GM12878 (cell line): ENCODE measurements around the gene CFAP90. TPM values are rescaled to one million over a fixed set of nuclear protein-coding genes. Genes with fewer than 3 reads are reported as not detected.

Experiments used
- ATAC-seq: fragments of 200-7000 bp; cut with Tn5 transposase; 3 replicates; pipeline ENCODE4 v1.9.1; 2020; ENCODE audit warnings: mild to moderate bottlenecking, moderate library complexity
- BruUV-seq: library from RNA; stranded (reverse); fragments of 400-500 nt; replicated peaks from 2 replicates; lab custom pipeline; 2021; lab: Mats Ljungman, UMichigan
- CTCF ChIA-PET: fragments of 300-600 bp; sonication (Branson Sonifier 250); formaldehyde crosslinking; extraction: SDS; loops from one replicate; lab custom pipeline; 2021; ENCODE audit warnings: inconsistent platforms; lab: Yijun Ruan, JAX
- POLR2A ChIA-PET: fragments of 350-600 bp; formaldehyde crosslinking; extraction: SDS; loops from one replicate; lab custom pipeline; 2021; ENCODE audit warnings: inconsistent platforms; lab: Charles Lee
- RAD21 ChIA-PET: fragments of 300-600 bp; sonication (Branson Sonifier 250); formaldehyde crosslinking; loops from one replicate; lab custom pipeline; 2023; ENCODE audit warnings: antibody characterized with exemption; ENCODE audit not compliant: unreplicated experiment; lab: Charles Lee
- SMC1A ChIA-PET: fragments of 300-600 bp; sonication (Branson Sonifier 250); formaldehyde crosslinking; loops from one replicate; lab custom pipeline; 2023; ENCODE audit not compliant: unreplicated experiment, uncharacterized antibody; lab: Charles Lee
- DNase-seq: peaks from one replicate; pipeline ENCODE4 v3.0.0-alpha.2; 2011; ENCODE audit warnings: low read depth, low spot score
- FAIRE-seq: peaks from 3 replicates; lab custom pipeline; 2011; peaks lifted over from hg19 to GRCh38; lab: Jason Lieb, UNC
- H2AFZ ChIP-seq: 2 replicates; pipeline ENCODE4 v1.6.0; 2011; ENCODE audit warnings: low read depth, low read length, control low read depth; ENCODE audit not compliant: control insufficient read depth
- H3K27ac ChIP-seq: 2 replicates; pipeline ENCODE4 v1.5.1; 2011; ENCODE audit warnings: control low read depth; ENCODE audit not compliant: control insufficient read depth, insufficient read depth
- H3K27me3 ChIP-seq, 2 experiments: replicated peaks in 1 of 2; 2 replicates each; pipeline versions ENCODE4 v1.6.0 to v1.6.1; 2011; ENCODE audit warnings: low read length in 1 of 2; ENCODE audit not compliant: control insufficient read depth in 2 of 2, insufficient read depth in 2 of 2
- H3K36me3 ChIP-seq, 2 experiments: 2 replicates each; pipeline ENCODE4 v1.5.1; 2011; ENCODE audit warnings: low read length in 1 of 2; ENCODE audit not compliant: control insufficient read depth in 2 of 2, insufficient read depth in 2 of 2
- H3K4me1 ChIP-seq: 2 replicates; pipeline ENCODE4 v1.6.1; 2011; ENCODE audit warnings: mild to moderate bottlenecking, low read length, moderate library complexity, mixed read lengths; ENCODE audit not compliant: control insufficient read depth, insufficient read depth
- H3K4me2 ChIP-seq: 2 replicates; pipeline ENCODE4 v1.6.0; 2011; ENCODE audit warnings: control low read depth; ENCODE audit not compliant: control insufficient read depth, insufficient read depth
- H3K4me3 ChIP-seq: fragments of 200-600 bp; sonication (generic); 2 replicates; pipeline ENCODE4 v1.5.1; 2016
- H3K79me2 ChIP-seq: 2 replicates; pipeline ENCODE4 v1.6.0; 2011; ENCODE audit warnings: low read length; ENCODE audit not compliant: control insufficient read depth, insufficient read depth
- H3K9ac ChIP-seq: 2 replicates; pipeline ENCODE4 v1.8.0; 2011; ENCODE audit warnings: low read length, control low read depth, mixed read lengths; ENCODE audit not compliant: control insufficient read depth, insufficient read depth
- H3K9me3 ChIP-seq: replicated peaks from 3 replicates; pipeline ENCODE4 v1.5.1; 2011; ENCODE audit warnings: mild to moderate bottlenecking, low read length; ENCODE audit not compliant: control insufficient read depth, insufficient read depth
- H4K20me1 ChIP-seq: 2 replicates; pipeline ENCODE4 v1.6.0; 2011; ENCODE audit not compliant: control insufficient read depth, insufficient read depth
- CBX5 ChIP-seq: sonication (generic); IDR thresholded peaks from 2 replicates; pipeline ENCODE4 v1.6.1; 2016; ENCODE audit warnings: low read depth, moderate library complexity, mild to moderate bottlenecking, inconsistent platforms
- ELK1 ChIP-seq: IDR thresholded peaks from 2 replicates; pipeline ENCODE4 v1.6.1; 2012; ENCODE audit warnings: low read depth, low read length, improper control_type of control experiment
- HCFC1 ChIP-seq: fragments of 150-350 bp; IDR thresholded peaks from 2 replicates; pipeline ENCODE4 v1.6.1; 2014; ENCODE audit warnings: low read length
- IKZF1 ChIP-seq: fragments of 450-650 bp; conservative IDR thresholded peaks from 2 replicates; pipeline ENCODE4 v1.6.1; 2017; ENCODE audit warnings: antibody characterized with exemption, mild to moderate bottlenecking
- IRF4 ChIP-seq: IDR thresholded peaks from 2 replicates; pipeline ENCODE4 v1.6.1; 2011; ENCODE audit warnings: low read depth, low read length
- NR2C1 ChIP-seq: fragments of 450-650 bp; IDR thresholded peaks from 2 replicates; pipeline ENCODE4 v1.6.1; 2017; ENCODE audit warnings: antibody characterized with exemption, mild to moderate bottlenecking, moderate library complexity
- PBX3 ChIP-seq: IDR thresholded peaks from 2 replicates; pipeline ENCODE4 v1.6.1; 2011; ENCODE audit warnings: mild to moderate bottlenecking, low read depth, low read length, moderate library complexity; ENCODE audit not compliant: insufficient replicate concordance
- POLR2A ChIP-seq: IDR thresholded peaks from 2 replicates; pipeline ENCODE4 v1.6.1; 2011; ENCODE audit warnings: low read depth, mild to moderate bottlenecking, low read length
- RAD21 ChIP-seq: IDR thresholded peaks from 2 replicates; pipeline ENCODE4 v1.6.1; 2011; ENCODE audit warnings: mild to moderate bottlenecking, low read depth, low read length, moderate library complexity; ENCODE audit not compliant: insufficient read depth
- RAD51 ChIP-seq: fragments of 450-650 bp; IDR thresholded peaks from 2 replicates; pipeline ENCODE4 v1.6.1; 2016; ENCODE audit warnings: moderate library complexity, mild to moderate bottlenecking, inconsistent platforms
- RELB ChIP-seq: fragments of 450-650 bp; IDR thresholded peaks from 2 replicates; pipeline ENCODE4 v1.6.1; 2017; ENCODE audit warnings: low read depth, mild to moderate bottlenecking, moderate library complexity
- REST ChIP-seq: IDR thresholded peaks from 2 replicates; pipeline ENCODE4 v1.6.1; 2012; ENCODE audit warnings: mild to moderate bottlenecking, low read depth, low read length
- SIN3A ChIP-seq: IDR thresholded peaks from 2 replicates; pipeline ENCODE4 v1.6.1; 2012; ENCODE audit warnings: low read depth, low read length, improper control_type of control experiment
- SMAD5 ChIP-seq: IDR thresholded peaks from 2 replicates; pipeline ENCODE4 v1.6.1; 2016; ENCODE audit warnings: antibody characterized with exemption, low read depth
- SMARCA5 ChIP-seq: fragments of 450-650 bp; IDR thresholded peaks from 2 replicates; pipeline ENCODE4 v1.6.1; 2017; ENCODE audit warnings: mild to moderate bottlenecking
- TCF7 ChIP-seq: IDR thresholded peaks from 2 replicates; pipeline ENCODE4 v1.6.1; 2014; ENCODE audit warnings: antibody characterized with exemption, borderline replicate concordance
- YBX1 ChIP-seq: fragments of 450-650 bp; IDR thresholded peaks from 2 replicates; pipeline ENCODE4 v1.6.1; 2016; ENCODE audit warnings: antibody characterized with exemption
- YY1 ChIP-seq: IDR thresholded peaks from 2 replicates; pipeline ENCODE4 v1.6.1; 2011; ENCODE audit warnings: low read depth, mild to moderate bottlenecking, low read length
- WGBS: methylation state at CpG from one replicate; pipeline ENCODE4 v1.1.6; 2016; ENCODE audit warnings: low lambda C conversion rate; ENCODE audit not compliant: insufficient replicate concordance, insufficient coverage; ENCODE audit errors: missing lambda C conversion rate; 5-methylcytosine and 5-hydroxymethylcytosine counted together
- in situ Hi-C: fragments of 300-500 bp; cut with MboI; formaldehyde crosslinking; loops from 9 replicates; pipeline ENCODE4 v1.14.3; 2018; ENCODE audit warnings: mixed read lengths
- intact Hi-C: fragments of 100-400 bp; cut with micrococcal nuclease; formaldehyde crosslinking; loops from one replicate; pipeline ENCODE4 v1.14.2; 2022; ENCODE audit not compliant: unreplicated experiment
- polyA plus RNA-seq, 11 experiments: library from polyadenylated mRNA; depleted of rRNA in 4 of 11; unstranded in 6 of 11; stranded (reverse) in 5 of 11; fragments of >200 nt; fragmentation: Nextera tagmentation in 4 of 11; fragmentation: Illumina TruSeq in 1 of 11; extraction: Ambion mirVana in 4 of 11; extraction: Trizol in 1 of 11; gene quantifications; 1 replicate in 1 of 11; 2 replicates in 10 of 11; pipeline versions ENCODE4 v1.2.1 to v1.2.3, GENCODE V29; 2011 to 2016; ENCODE audit warnings: inconsistent platforms in 2 of 11, missing spikeins in 2 of 11, low read depth in 1 of 11
- total RNA-seq, 4 experiments: library from RNA; depleted of rRNA in 3 of 4; stranded (reverse); fragments of >200 nt in 3 of 4; fragmentation: Illumina TruSeq in 1 of 4; extraction: Trizol in 1 of 4; gene quantifications; 2 replicates each; pipeline versions ENCODE4 v1.2.1 to v1.2.3, GENCODE V29; 2013 to 2021

The CFAP90 gene
- total and polyA plus RNA-seq, 10 of the 15 experiments (the other 5 are each of a cell fraction or from before 2014, with no cell fraction given) = not detected

GRCh38 chr5:7815892-7816534, 34.9 kb downstream of the CFAP90 start:
- no peaks in the 10 kb centered on the region; a peak in 1 of 4 replicates for H3K27me3 ChIP-seq
- DNase-seq (peak; percentile 20), ATAC-seq (peak; percentile 99), FAIRE-seq (no peak)
- intact Hi-C loops (loop anchor here (1.0 to 5.0 kb wide), 4 partner anchors 53 to 1049 kb away; no protein-coding TSS in a partner anchor), in situ Hi-C loops (no loop called here)
- no peak overlapping the region for H3K9ac ChIP-seq
- ChIA-PET CTCF (interaction anchor here (0.5 to 5.3 kb wide), 16 partner anchors 11 to 878 kb away, joined by 3 to 39 read pairs (median 5); no protein-coding TSS in a partner anchor), POLR2A (no interaction called here), SMC1A (interaction anchor here (0.6 to 2.1 kb wide), 8 partner anchors 9 to 555 kb away, joined by 3 to 8 read pairs (median 3); no protein-coding TSS in a partner anchor), RAD21 (interaction anchor here (1.0 to 4.9 kb wide), 6 partner anchors 21 to 555 kb away, joined by 3 to 32 read pairs (median 5); no protein-coding TSS in a partner anchor)
- no peak overlapping the region for H3K27ac ChIP-seq
- no peaks in the 10 kb centered on the region for H3K79me2 ChIP-seq
- peak overlapping the region; percentile 83 for H2AFZ ChIP-seq
- H3K4me2 ChIP-seq = no peak overlapping the region
- H4K20me1 ChIP-seq = no peaks in the 10 kb centered on the region
- H3K4me3 ChIP-seq = no peak overlapping the region
- 3% methylated on average over 7 of the region's 12 CpGs for WGBS
- no peaks in the 10 kb centered on the region; the same call in 2 of the 3 replicates for H3K9me3 ChIP-seq
- no peaks in the 10 kb centered on the region for H3K36me3 ChIP-seq
- no TSS peak for BruUV-seq
- peaks cover 5% of the 10 kb centered on the region for H3K4me1 ChIP-seq
- TF ChIP-seq YY1 (peak; percentile 76; the same call in 1 of the 2 replicates), YBX1 (no peak), POLR2A (no peak), IKZF1 (peak; percentile 67), IRF4 (no peak), SMARCA5 (0 out of 2 replicates have a peak, but pooled peaks have one; percentile 42), SMAD5 (no peak), REST (no peak), RAD51 (no peak), CBX5 (no peak), TCF7 (no peak), NR2C1 (no peak), RAD21 (peak; percentile 94), SIN3A (no peak), ELK1 (peak; percentile 13; the same call in 1 of the 2 replicates), HCFC1 (no peak), PBX3 (no peak), RELB (0 out of 2 replicates have a peak, but pooled peaks have one; percentile 19)
